Psoas muscle (tissue), 8 donors: ENCODE measurements around the gene CEP350. TPM values are rescaled to one million over a fixed set of nuclear protein-coding genes. Genes with fewer than 3 reads are reported as not detected.
A peak's percentile ranks its signal among the peaks of the same experiment; 100 is the strongest.

Experiments
- ATAC-seq, 4 donors: fragments of 200-7000 bp; cut with Tn5 transposase; one replicate each; pipeline ENCODE4 v1.9.1; 2020; ENCODE audit warnings: moderate library complexity in 3 of 4, mild to moderate bottlenecking in 2 of 4
- DNase-seq, 2 donors: peaks; one replicate each; pipeline ENCODE4 v3.0.0-alpha.2; 2020
- H3K27ac ChIP-seq: fragments of 200-600 bp; one replicate; pipeline ENCODE4 v1.8.0; 2022
- H3K27me3 ChIP-seq, 3 donors: fragments of 200-600 bp in 1 of 3; one replicate each; pipeline versions ENCODE4 v1.6.1 to v1.8.0; 2013 to 2022; ENCODE audit warnings: low read length in 2 of 3, mild to moderate bottlenecking in 2 of 3, moderate library complexity in 1 of 3; ENCODE audit not compliant: insufficient read depth in 3 of 3
- H3K36me3 ChIP-seq, 2 donors: fragments of 200-600 bp in 1 of 2; one replicate each; pipeline versions ENCODE4 v1.6.1 to v1.8.0; 2013 to 2022; ENCODE audit warnings: low read depth in 1 of 2, mild to moderate bottlenecking in 1 of 2, moderate library complexity in 1 of 2; ENCODE audit not compliant: insufficient read depth in 1 of 2
- H3K4me1 ChIP-seq: fragments of 200-600 bp; one replicate; pipeline ENCODE4 v1.8.0; 2022
- H3K4me3 ChIP-seq: fragments of 200-600 bp; one replicate; pipeline ENCODE4 v1.8.0; 2022; ENCODE audit warnings: mild to moderate bottlenecking
- H3K9me3 ChIP-seq: fragments of 200-600 bp; one replicate; pipeline ENCODE4 v1.8.0; 2022
- CTCF ChIP-seq: fragments of 200-600 bp; IDR thresholded peaks from one replicate; pipeline ENCODE4 v1.8.0; 2022; ENCODE audit warnings: antibody characterized with exemption
- WGBS, 3 donors: extraction: QIAGEN DNeasy Blood & Tissue Kit; methylation state at CpG; one replicate each; pipeline versions ENCODE4 v1.1.6 to v1.1.7; 2013; 5-methylcytosine and 5-hydroxymethylcytosine counted together
- intact Hi-C, 2 donors: fragments of 100-400 bp; cut with DNase I; formaldehyde crosslinking; loops; one replicate each; pipeline versions ENCODE4 v1.11.0 to v1.14.2; 2022
- polyA plus RNA-seq, 3 donors: library from polyadenylated mRNA; stranded (reverse); fragments of 200-250 nt; gene quantifications; one replicate each; pipeline ENCODE4 v1.2.3, GENCODE V29; 2013
- total RNA-seq, 4 donors: library from RNA; stranded (reverse); fragmentation: NEBNext Ultra II Directional in 2 of 4; extraction: Animal tissue kit (Norgen Biotek cat#: 25700) in 2 of 4; gene quantifications; one replicate each; pipeline versions ENCODE4 v1.2.1 to v1.2.4, GENCODE V29; 2021 to 2023
- donor health status: healthy with polysubstance abuse.
- donor health status: DM: no; HTN: no; CAD: no; lungs with moderate emphysema.
- donor health status: Bipolar disorder and iron deficiency.
- donor health status: healthy.
- donor health status: DM: yes; HTN: yes; CAD: no.
- donor health status: DM: no; HTN: no; CAD: no.
- donor health status: DM: no; HTN: no; CAD: no.
- donor health status: DM: yes; HTN: yes; CAD: no.

The CEP350 gene
- total and polyA plus RNA-seq, 7 donors, result 5.1 to 65.3 (median 52.8) TPM

- Histone ChIP-seq H3K4me1 (no peaks in the 10 kb centered on the region), H3K4me3 (no peak overlapping the region), H3K9me3 (no peaks in the 10 kb centered on the region), H3K36me3 (peaks cover 3 to 79% of the 10 kb centered on the region in 2 donors), H3K27me3 (no peaks in the 10 kb centered on the region), H3K27ac (no peak overlapping the region)
- intact Hi-C loops, result no loop called here
- DNase-seq (no peak), ATAC-seq (no peak)
- WGBS, 3 donors, result 88 to 100% (median 90%) methylated on average over 1 of the region's 1 CpG
- no peak for TF ChIP-seq CTCF
These were observed 41.0 kb downstream of the CEP350 start for GRCh38 chr1:179995576-179995975.

DNA sequence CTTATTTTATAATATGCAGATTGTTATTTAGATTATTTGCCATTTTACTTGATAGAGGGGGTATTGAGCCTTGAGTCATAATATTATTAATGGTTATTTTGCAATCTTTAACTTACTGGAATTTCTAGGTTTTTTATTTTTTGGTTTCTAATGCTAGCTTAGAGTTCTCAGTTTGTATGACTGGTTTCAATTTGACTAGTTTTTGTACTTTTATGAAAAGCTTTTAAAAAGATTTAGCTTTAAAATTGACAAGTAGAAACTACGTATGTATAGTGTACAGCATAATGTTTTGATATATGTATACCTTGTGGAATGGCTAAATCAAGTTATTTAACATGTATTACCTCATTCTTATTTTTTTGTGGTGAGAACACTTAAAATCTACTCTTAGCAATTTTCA is 41.5 kb downstream of the CEP350 start:
- no peak for TF ChIP-seq CTCF
- ATAC-seq, result no peak
- peaks cover 3 to 76% of the 10 kb centered on the region in 2 donors for H3K36me3 ChIP-seq
- H3K4me1 ChIP-seq, result no peaks in the 10 kb centered on the region
- 93 to 98% (median 94%) methylated on average over 1 of the region's 1 CpG for WGBS, 3 donors
- no peaks in the 10 kb centered on the region for H3K9me3 ChIP-seq
- no peaks in the 10 kb centered on the region for H3K27me3 ChIP-seq
- no peak overlapping the region for H3K27ac ChIP-seq
- intact Hi-C loops, result no loop called here
- no peak overlapping the region for H3K4me3 ChIP-seq
- no peak for DNase-seq

GRCh38 chr1:180000575-180000974 is 46.0 kb downstream of the CEP350 start:
- intact Hi-C loops, result no loop called here

GRCh38 chr1:180002437-180002836 is 47.8 kb downstream of the CEP350 start:
- Histone ChIP-seq H3K27me3 (no peaks in the 10 kb centered on the region), H3K36me3 (peaks cover 3 to 47% of the 10 kb centered on the region in 2 donors)

More at GRCh38 chr1:180000575-180000974, 46.0 kb downstream of the CEP350 start:
- Histone ChIP-seq H3K4me1 (peaks cover 21% of the 10 kb centered on the region), H3K27me3 (no peaks in the 10 kb centered on the region), H3K27ac (no peak overlapping the region), H3K36me3 (peaks cover 3 to 41% of the 10 kb centered on the region in 2 donors), H3K4me3 (no peak overlapping the region), H3K9me3 (no peaks in the 10 kb centered on the region)
- WGBS, 3 donors, result 78 to 93% (median 80%) methylated on average over 2 of the region's 2 CpGs
- TF ChIP-seq CTCF, result no peak
- no peak for DNase-seq
- peak in 1 of 4 donors; percentile 48 for ATAC-seq

More at GRCh38 chr1:180002437-180002836, 47.8 kb downstream of the CEP350 start:
- H3K4me3 ChIP-seq, result no peak overlapping the region
- no peak for ATAC-seq
- H3K4me1 ChIP-seq, result peaks cover 21% of the 10 kb centered on the region
- TF ChIP-seq CTCF, result no peak
- intact Hi-C loops, result no loop called here
- peak overlapping the region; percentile 41 for H3K27ac ChIP-seq
- H3K9me3 ChIP-seq, result no peaks in the 10 kb centered on the region
- DNase-seq, result no peak
